Measurements from ENCODE around the gene SPRED1. TPM values are rescaled to one million over a fixed set of nuclear protein-coding genes. Genes with fewer than 3 reads are reported as not detected.
A peak's percentile ranks its signal among the peaks of the same experiment; 100 is the strongest.

The SPRED1 gene
- total RNA-seq, 4 donors from 2014 or later, result 8.6 to 26.5 (median 10.3) TPM

- intact Hi-C loops (cut with DNase I; ENCODE audit: low total_unique reads) (no loop called here), in situ Hi-C loops (cut with MboI; ENCODE audit: low pct_ligation_motif_present in 1 of 4, low pct_unique_long_range_greater_than_20kb in 1 of 4, low sequenced_read_pairs in 3 of 4) (no loop called here)
These were observed 45.2 kb downstream of the SPRED1 start for GRCh38 chr15:38297623-38298388.

GRCh38 chr15:38299216-38299615 lies 46.6 kb downstream of the SPRED1 start:
- in situ Hi-C loops (cut with MboI; ENCODE audit: low pct_ligation_motif_present in 1 of 4, low pct_unique_long_range_greater_than_20kb in 1 of 4, low sequenced_read_pairs in 3 of 4) (no loop called here), intact Hi-C loops (cut with DNase I; ENCODE audit: low total_unique reads) (no loop called here)
- Histone ChIP-seq H3K27me3 (no peaks in the 10 kb centered on the region), H3K4me3 (no peak overlapping the region), H3K9me3 (no peaks in the 10 kb centered on the region), H3K27ac (no peak overlapping the region), H3K4me1 (peaks cover 0 to 28% (median 0%) of the 10 kb centered on the region in 4 donors), H3K36me3 (no peaks in the 10 kb centered on the region)
- no peak for DNase-seq
- WGBS, 2 donors (ENCODE audit: low coverage in 1 of 2), result 65 to 90% methylated on average over 6 of the region's 6 CpGs
- no peak for TF ChIP-seq POLR2A (IDR thresholded peaks at IDR 0.05)
- TF ChIP-seq CTCF (IDR thresholded peaks at IDR 0.05), result no peak
- TF ChIP-seq POLR2AphosphoS5 (IDR thresholded peaks at IDR 0.05), result peak in 1 of 3 donors; percentile 21
- no peak for TF ChIP-seq EP300 (IDR thresholded peaks at IDR 0.05; ENCODE audit: low read depth)

More at GRCh38 chr15:38297623-38298388, 45.2 kb downstream of the SPRED1 start:
- 54 to 62% methylated on average over 4 of the region's 4 CpGs for WGBS, 2 donors (ENCODE audit: low coverage in 1 of 2)
- no peaks in the 10 kb centered on the region for H3K36me3 ChIP-seq
- peaks cover 0 to 32% (median 0%) of the 10 kb centered on the region in 4 donors for H3K4me1 ChIP-seq
- H3K9me3 ChIP-seq, result no peaks in the 10 kb centered on the region
- H3K27ac ChIP-seq, result no peak overlapping the region
- DNase-seq, result no peak
- TF ChIP-seq POLR2A (IDR thresholded peaks at IDR 0.05) (no peak), POLR2AphosphoS5 (IDR thresholded peaks at IDR 0.05) (no peak), EP300 (IDR thresholded peaks at IDR 0.05; ENCODE audit: low read depth) (no peak), CTCF (IDR thresholded peaks at IDR 0.05) (no peak)
- no peaks in the 10 kb centered on the region for H3K27me3 ChIP-seq
- H3K4me3 ChIP-seq, result no peak overlapping the region

DNA sequence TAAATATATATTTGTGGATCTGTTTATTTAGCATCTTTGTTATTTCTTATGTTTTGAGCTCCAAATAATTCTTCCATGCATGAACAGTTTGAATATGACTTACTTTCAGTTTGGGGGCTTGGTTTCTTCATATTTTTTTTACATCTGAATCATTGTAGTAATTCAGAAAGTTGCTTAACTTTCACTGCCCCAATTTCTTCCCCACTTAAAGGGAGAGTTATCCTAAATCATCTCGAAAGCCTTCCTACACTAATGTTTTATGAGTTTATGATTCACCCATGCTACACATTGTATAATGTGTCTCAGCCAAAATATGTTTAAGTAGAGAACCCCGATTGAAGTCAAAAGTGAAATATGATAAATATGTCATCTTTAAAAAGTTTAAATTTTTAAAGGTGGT lies 47.8 kb downstream of the SPRED1 start:
- Histone ChIP-seq H3K36me3 (no peaks in the 10 kb centered on the region), H3K27ac (no peak overlapping the region), H3K4me3 (no peak overlapping the region), H3K4me1 (peaks cover 0 to 23% (median 0%) of the 10 kb centered on the region in 4 donors), H3K9me3 (no peaks in the 10 kb centered on the region), H3K27me3 (no peaks in the 10 kb centered on the region)
- no peak for DNase-seq
- TF ChIP-seq POLR2AphosphoS5 (IDR thresholded peaks at IDR 0.05), result no peak
- no peak for TF ChIP-seq CTCF (IDR thresholded peaks at IDR 0.05)
- no peak for TF ChIP-seq EP300 (IDR thresholded peaks at IDR 0.05; ENCODE audit: low read depth)
- intact Hi-C loops (cut with DNase I; ENCODE audit: low total_unique reads), result no loop called here
- 62 to 79% methylated on average over 2 of the region's 2 CpGs for WGBS, 2 donors (ENCODE audit: low coverage in 1 of 2)
- in situ Hi-C loops (cut with MboI; ENCODE audit: low pct_ligation_motif_present in 1 of 4, low pct_unique_long_range_greater_than_20kb in 1 of 4, low sequenced_read_pairs in 3 of 4), result no loop called here

GRCh38 chr15:38304481-38304880 lies 51.8 kb downstream of the SPRED1 start:
- 68 to 79% methylated on average over 3 of the region's 3 CpGs for WGBS, 2 donors (ENCODE audit: low coverage in 1 of 2)
- no peak for DNase-seq
- TF ChIP-seq POLR2AphosphoS5 (IDR thresholded peaks at IDR 0.05), result no peak
- TF ChIP-seq POLR2A (IDR thresholded peaks at IDR 0.05), result no peak
- no peak for TF ChIP-seq EP300 (IDR thresholded peaks at IDR 0.05; ENCODE audit: low read depth)
- TF ChIP-seq CTCF (IDR thresholded peaks at IDR 0.05), result no peak
- Histone ChIP-seq H3K4me1 (peaks cover 0 to 20% (median 3%) of the 10 kb centered on the region in 4 donors), H3K4me3 (no peak overlapping the region), H3K27me3 (no peaks in the 10 kb centered on the region), H3K9me3 (no peaks in the 10 kb centered on the region), H3K36me3 (no peaks in the 10 kb centered on the region), H3K27ac (peak overlapping the region in 1 of 4 donors; percentile 23)
- intact Hi-C loops (cut with DNase I; ENCODE audit: low total_unique reads), result no loop called here
- in situ Hi-C loops (cut with MboI; ENCODE audit: low pct_ligation_motif_present in 1 of 4, low pct_unique_long_range_greater_than_20kb in 1 of 4, low sequenced_read_pairs in 3 of 4), result no loop called here
